OCI-LY3 (cell line): ENCODE measurements around the gene MRPL12.

Experiments used
- H2AFZ ChIP-seq: fragments of 200-600, 300-600 bp; shearing (Covaris generic); 2 replicates; pipeline ENCODE4 v1.6.0; 2014; ENCODE audit warnings: antibody characterized with exemption, low read depth, low read length
- H3K27ac ChIP-seq: fragments of 200-600, 300-600 bp; sonication (generic); 2 replicates; pipeline ENCODE4 v1.5.1; 2014; ENCODE audit warnings: mild to moderate bottlenecking, low read length, moderate library complexity, mixed read lengths
- H3K27me3 ChIP-seq: fragments of 200-600, 300-600 bp; sonication (generic); 2 replicates; pipeline ENCODE4 v1.6.1; 2014; ENCODE audit warnings: low read depth, low read length, mixed read lengths
- H3K36me3 ChIP-seq: fragments of 200-600, 300-600 bp; sonication (generic); replicated peaks from 2 replicates; pipeline ENCODE3; 2014; ENCODE audit warnings: low read depth, low read length, mixed read lengths
- H3K4me1 ChIP-seq: fragments of 300-600, 200-600 bp; sonication (generic); 2 replicates; pipeline ENCODE4 v1.6.1; 2014; ENCODE audit warnings: low read length, mixed read lengths
- H3K4me2 ChIP-seq: fragments of 200-600, 300-600 bp; sonication (generic); 2 replicates; pipeline ENCODE4 v1.6.1; 2014; ENCODE audit warnings: low read length, mixed read lengths
- H3K4me3 ChIP-seq: fragments of 300-600, 200-600 bp; sonication (generic); 2 replicates; pipeline ENCODE4 v1.5.1; 2014; ENCODE audit warnings: antibody characterized with exemption, mild to moderate bottlenecking, low read length, moderate library complexity
- H3K79me2 ChIP-seq: fragments of 300-600, 200-600 bp; shearing (Covaris generic); 2 replicates; pipeline ENCODE4 v1.6.1; 2014; ENCODE audit warnings: mild to moderate bottlenecking, low read length, mixed read lengths
- H3K9ac ChIP-seq: fragments of 300-600, 200-600 bp; shearing (Covaris generic); 2 replicates; pipeline ENCODE4 v1.6.0; 2014; ENCODE audit warnings: mild to moderate bottlenecking, low read length, moderate library complexity
- H3K9me3 ChIP-seq: fragments of 200-600, 300-600 bp; shearing (Covaris generic); 2 replicates; pipeline ENCODE4 v1.6.1; 2014; ENCODE audit warnings: low read length, mixed read lengths; ENCODE audit not compliant: insufficient read depth
- H4K20me1 ChIP-seq: fragments of 200-600, 300-600 bp; sonication (generic); 2 replicates; pipeline ENCODE4 v1.6.1; 2016; ENCODE audit warnings: low read length, mixed read lengths; ENCODE audit not compliant: insufficient read depth
- EZH2phosphoT487 ChIP-seq: fragments of 200-600 bp; shearing (Covaris generic); IDR thresholded peaks from 2 replicates; pipeline ENCODE4 v1.6.1; 2018; ENCODE audit warnings: antibody characterized with exemption, mixed run types, low read depth
- TF ChIP-seq, protein P1 (sequence below): fragments of 200-600, 300-600 bp; sonication (generic); IDR thresholded peaks from 2 replicates; pipeline ENCODE4 v1.5.1; 2014; ENCODE audit warnings: antibody characterized with exemption, low read length, low read depth

MRPL12 gene

DNA sequence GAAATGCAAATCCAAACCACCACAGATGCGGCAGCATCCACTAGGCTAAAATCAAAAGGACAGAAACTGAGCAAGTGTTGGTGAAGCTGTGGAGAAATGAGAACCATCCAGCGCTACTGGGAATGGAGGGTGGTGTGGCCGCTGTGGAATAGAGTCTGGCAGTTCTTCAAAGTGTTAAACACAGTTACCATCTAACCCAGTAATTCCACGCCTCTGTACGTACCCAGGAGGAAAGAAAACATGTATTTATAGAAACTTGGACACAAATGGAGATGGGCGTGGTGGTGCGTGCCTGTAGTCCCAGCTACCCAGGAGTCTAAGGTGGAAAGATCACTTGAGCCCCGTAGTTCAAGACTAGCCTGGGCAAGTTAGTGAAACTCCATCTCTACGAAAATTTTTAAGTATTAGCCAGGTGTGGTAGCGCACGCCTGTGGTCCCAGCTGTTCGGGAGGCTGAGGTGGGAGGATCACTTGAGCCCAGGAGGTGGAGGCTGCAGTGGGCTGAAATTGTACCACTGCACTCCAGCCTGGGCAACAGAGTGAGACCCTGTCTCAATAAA lies 20.6 kb downstream of the MRPL12 start:
- Histone ChIP-seq H3K4me2 (no peak overlapping the region), H4K20me1 (no peaks in the 10 kb centered on the region), H3K27ac (no peak overlapping the region)

DNA sequence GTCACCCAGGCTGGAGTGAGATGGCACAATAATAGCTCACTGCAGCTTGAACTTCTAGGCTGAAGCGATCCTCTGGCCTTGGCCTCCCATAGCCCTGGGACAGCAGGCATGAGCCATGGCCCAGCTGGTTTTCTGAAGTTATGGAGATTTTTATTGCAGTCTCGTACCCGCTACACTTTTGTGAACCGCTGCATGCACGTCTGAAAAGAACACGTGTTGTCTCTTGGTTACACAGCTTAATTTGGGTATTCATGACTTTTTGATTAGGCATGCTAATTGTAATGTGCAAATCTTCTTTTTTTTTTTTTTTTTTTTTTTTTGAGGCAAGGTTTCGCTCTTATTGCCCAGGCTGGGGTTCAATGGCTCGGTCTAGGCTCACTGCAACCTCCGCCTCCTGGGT lies 22.3 kb downstream of the MRPL12 start:
- no peak for TF ChIP-seq EZH2phosphoT487
- TF ChIP-seq, protein P1, sequence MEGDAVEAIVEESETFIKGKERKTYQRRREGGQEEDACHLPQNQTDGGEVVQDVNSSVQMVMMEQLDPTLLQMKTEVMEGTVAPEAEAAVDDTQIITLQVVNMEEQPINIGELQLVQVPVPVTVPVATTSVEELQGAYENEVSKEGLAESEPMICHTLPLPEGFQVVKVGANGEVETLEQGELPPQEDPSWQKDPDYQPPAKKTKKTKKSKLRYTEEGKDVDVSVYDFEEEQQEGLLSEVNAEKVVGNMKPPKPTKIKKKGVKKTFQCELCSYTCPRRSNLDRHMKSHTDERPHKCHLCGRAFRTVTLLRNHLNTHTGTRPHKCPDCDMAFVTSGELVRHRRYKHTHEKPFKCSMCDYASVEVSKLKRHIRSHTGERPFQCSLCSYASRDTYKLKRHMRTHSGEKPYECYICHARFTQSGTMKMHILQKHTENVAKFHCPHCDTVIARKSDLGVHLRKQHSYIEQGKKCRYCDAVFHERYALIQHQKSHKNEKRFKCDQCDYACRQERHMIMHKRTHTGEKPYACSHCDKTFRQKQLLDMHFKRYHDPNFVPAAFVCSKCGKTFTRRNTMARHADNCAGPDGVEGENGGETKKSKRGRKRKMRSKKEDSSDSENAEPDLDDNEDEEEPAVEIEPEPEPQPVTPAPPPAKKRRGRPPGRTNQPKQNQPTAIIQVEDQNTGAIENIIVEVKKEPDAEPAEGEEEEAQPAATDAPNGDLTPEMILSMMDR, result no peak
- Histone ChIP-seq H4K20me1 (no peaks in the 10 kb centered on the region), H3K27ac (no peak overlapping the region), H3K4me3 (no peak overlapping the region), H3K27me3 (peaks cover 10% of the 10 kb centered on the region; the same call in 1 of the 2 replicates), H3K9me3 (no peaks in the 10 kb centered on the region), H2AFZ (no peak overlapping the region), H3K79me2 (no peaks in the 10 kb centered on the region), H3K4me1 (peaks cover 10% of the 10 kb centered on the region), H3K36me3 (no peaks in the 10 kb centered on the region), H3K9ac (no peak overlapping the region), H3K4me2 (no peak overlapping the region)

More for the DNA sequence above, 20.6 kb downstream of the MRPL12 start:
- H3K9me3 ChIP-seq, result no peaks in the 10 kb centered on the region
- H3K4me1 ChIP-seq, result peaks cover 10% of the 10 kb centered on the region
- H3K9ac ChIP-seq, result no peak overlapping the region
- no peaks in the 10 kb centered on the region for H3K36me3 ChIP-seq
- H3K27me3 ChIP-seq, result 0 out of 2 replicates have a peak, but pooled peaks cover 6% of the 10 kb centered on the region
- TF ChIP-seq, protein P1, result no peak
- no peak for TF ChIP-seq EZH2phosphoT487
- no peak overlapping the region for H3K4me3 ChIP-seq
- no peaks in the 10 kb centered on the region for H3K79me2 ChIP-seq
- H2AFZ ChIP-seq, result no peak overlapping the region

DNA sequence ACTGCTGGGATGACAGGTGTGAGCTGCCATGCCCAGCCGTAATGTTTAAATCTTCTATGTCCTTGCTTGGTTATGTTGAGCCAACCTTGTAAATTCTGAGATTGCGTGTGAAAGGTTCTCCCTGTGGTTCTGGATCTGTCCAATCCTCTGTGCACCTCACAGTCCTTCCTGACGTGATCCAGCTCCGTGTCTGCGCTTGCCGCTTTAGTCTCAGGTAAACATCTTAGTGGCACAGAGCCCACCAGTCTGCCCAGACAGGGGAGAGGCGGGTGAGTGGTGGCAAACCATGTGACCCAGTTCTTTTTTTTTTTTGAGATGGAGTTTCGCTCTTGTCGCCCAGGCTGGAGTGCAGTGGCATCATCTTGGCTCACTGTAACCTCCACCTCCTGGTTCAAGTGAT lies 22.8 kb downstream of the MRPL12 start:
- Histone ChIP-seq H3K9ac (no peak overlapping the region), H4K20me1 (no peaks in the 10 kb centered on the region), H3K36me3 (no peaks in the 10 kb centered on the region), H3K4me3 (no peak overlapping the region), H3K79me2 (no peaks in the 10 kb centered on the region), H2AFZ (no peak overlapping the region), H3K4me2 (peak overlapping the region; percentile 54), H3K27me3 (peaks cover 12% of the 10 kb centered on the region; the same call in 1 of the 2 replicates), H3K4me1 (peaks cover 10% of the 10 kb centered on the region), H3K9me3 (no peaks in the 10 kb centered on the region), H3K27ac (no peak overlapping the region)
- TF ChIP-seq EZH2phosphoT487, result no peak
- TF ChIP-seq, protein P1, result no peak

DNA sequence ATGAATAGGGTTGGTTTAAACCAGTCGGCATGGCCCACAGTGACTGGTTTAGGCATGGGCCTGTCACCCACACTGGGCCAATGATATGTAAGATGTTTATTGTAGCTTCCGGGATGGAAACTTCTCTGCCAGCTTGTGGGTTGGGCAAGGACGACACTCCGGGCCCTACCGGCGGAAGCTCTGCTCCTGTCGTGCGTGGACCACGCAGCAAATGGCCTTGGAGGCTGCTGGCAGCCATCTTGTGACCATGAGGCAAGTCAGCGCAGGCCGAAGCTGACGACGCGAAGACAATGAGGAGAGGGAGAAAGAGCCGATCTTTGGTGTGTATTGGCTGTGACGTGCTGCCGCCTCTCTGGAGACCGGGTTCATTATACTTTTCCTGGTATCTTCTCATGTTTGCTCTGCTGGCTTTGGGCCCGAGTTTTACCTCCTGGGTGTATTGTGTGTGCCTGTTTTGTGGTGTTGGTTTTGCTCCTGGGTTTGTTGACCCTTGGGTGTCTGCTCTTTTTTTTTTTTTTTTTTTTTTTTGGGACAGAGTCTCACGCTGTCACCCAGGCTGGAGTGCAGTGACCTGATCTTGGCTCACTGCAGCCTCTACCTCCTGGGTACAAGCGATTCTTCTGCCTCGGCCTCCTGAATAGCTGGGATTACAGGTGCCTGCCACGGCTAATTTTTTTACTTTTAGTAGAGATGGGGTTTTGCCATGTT lies 24.3 kb downstream of the MRPL12 start:
- Histone ChIP-seq H3K4me3 (no peak overlapping the region), H3K79me2 (no peaks in the 10 kb centered on the region), H3K27me3 (peaks cover 17% of the 10 kb centered on the region), H4K20me1 (no peaks in the 10 kb centered on the region), H2AFZ (no peak overlapping the region), H3K9ac (no peak overlapping the region), H3K4me1 (peaks cover 10% of the 10 kb centered on the region), H3K27ac (no peak overlapping the region), H3K4me2 (no peak overlapping the region), H3K9me3 (no peaks in the 10 kb centered on the region), H3K36me3 (no peaks in the 10 kb centered on the region)
- no peak for TF ChIP-seq EZH2phosphoT487
- TF ChIP-seq, protein P1, result no peak
